HG02970 (cell line): ENCODE measurements around the gene METTL27.
"Not testable (repeated sequence)": the region's sequence is repeated elsewhere in the genome, so short reads cannot be mapped to it uniquely, and the experiment has no call there.

Experiments used
- ATAC-seq: cut with Tn5 transposase; IDR thresholded peaks from one replicate; pipeline ENCODE4 v1.9.1; 2021; ENCODE audit warnings: mild to moderate bottlenecking, moderate library complexity, moderate number of reproducible peaks; ENCODE audit not compliant: unreplicated experiment, low FRiP score

The METTL27 gene

GRCh38 chr7:73842067-73842976, at the start of gene METTL27:
METTL27 (minus strand) TSS chr7:73842516; CDS start chr7:73842140, 376 bp downstream.
- ATAC-seq: no peak

GRCh38 chr7:73891178-73891885, 49.0 kb upstream of the METTL27 start:
- ATAC-seq: no peak

GRCh38 chr7:73890555-73891147, 48.3 kb upstream of the METTL27 start:
- ATAC-seq: no peak

GRCh38 chr7:73888959-73889358, 46.6 kb upstream of the METTL27 start:
- no peak for ATAC-seq

- no peak for ATAC-seq
Measured at GRCh38 chr7:73887762-73888161, 45.4 kb upstream of the METTL27 start.

GRCh38 chr7:73885975-73886798, 43.9 kb upstream of the METTL27 start:
- no peak for ATAC-seq

- ATAC-seq: no peak
Measured at GRCh38 chr7:73885433-73885974, 43.2 kb upstream of the METTL27 start.

GRCh38 chr7:73884867-73885422, 42.6 kb upstream of the METTL27 start:
- not testable (repeated sequence) for ATAC-seq

GRCh38 chr7:73882047-73882402, 39.7 kb upstream of the METTL27 start:
- no peak for ATAC-seq

GRCh38 chr7:73881352-73882046, 39.2 kb upstream of the METTL27 start:
- ATAC-seq: no peak

- ATAC-seq: no peak
Measured at GRCh38 chr7:73880755-73881328, 38.5 kb upstream of the METTL27 start.

- no peak for ATAC-seq
Measured at GRCh38 chr7:73879977-73880681, 37.8 kb upstream of the METTL27 start.

- ATAC-seq: no peak
Measured at GRCh38 chr7:73876973-73877372, 34.7 kb upstream of the METTL27 start.

GRCh38 chr7:73876361-73876760, 34.0 kb upstream of the METTL27 start:
- no peak for ATAC-seq

- no peak for ATAC-seq
Measured at GRCh38 chr7:73872056-73872908, 30.0 kb upstream of the METTL27 start.

- ATAC-seq: no peak
Measured at GRCh38 chr7:73871163-73872011, 29.1 kb upstream of the METTL27 start.
